Thyroid gland (tissue), 4 donors: ENCODE measurements around the gene IQCF6.
"Not testable (repeated sequence)": the region's sequence is repeated elsewhere in the genome, so short reads cannot be mapped to it uniquely, and the experiment has no call there.

Source experiments
- CTCF ChIP-seq, 6 experiments: fragments of 200-600 bp in 3 of 6; fragments of 450-650 bp in 3 of 6; sonication (generic) in 3 of 6; IDR thresholded peaks; one replicate each; pipeline ENCODE4 v1.5.1; 2016 to 2019; ENCODE audit warnings: antibody characterized with exemption in 6 of 6, mild to moderate bottlenecking in 2 of 6, inconsistent platforms in 1 of 6, moderate library complexity in 1 of 6
- POLR2A ChIP-seq, 2 donors: fragments of 450-650 bp; IDR thresholded peaks; one replicate each; pipeline ENCODE4 v1.6.1; 2017; ENCODE audit warnings: antibody characterized with exemption in 2 of 2, mild to moderate bottlenecking in 2 of 2, moderate library complexity in 1 of 2

- TF ChIP-seq CTCF, POLR2A (IDR thresholded peaks at IDR 0.05): not testable (repeated sequence)
Measured at GRCh38 chr3:51787576-51787975, 8.5 kb upstream of the IQCF6 start.
